Ectodermal cell (in vitro differentiated cells): Measurements from ENCODE around the gene ARSB.

Source experiments
- H3K27ac ChIP-seq: 2 replicates; pipeline ENCODE4 v1.7.0; 2013; ENCODE audit warnings: mild to moderate bottlenecking, low read depth, low read length; ENCODE audit not compliant: insufficient read depth, poor library complexity, severe bottlenecking
- H3K27me3 ChIP-seq: 2 replicates; pipeline ENCODE4 v1.7.0; 2013; ENCODE audit warnings: mild to moderate bottlenecking, low read length; ENCODE audit not compliant: insufficient read depth, control insufficient read depth, poor library complexity, severe bottlenecking
- H3K36me3 ChIP-seq: one replicate; pipeline ENCODE4 v1.7.0; 2013; ENCODE audit warnings: low read length; ENCODE audit not compliant: control insufficient read depth, insufficient read depth
- H3K4me1 ChIP-seq: one replicate; pipeline ENCODE4 v1.7.0; 2013; ENCODE audit warnings: low read length; ENCODE audit not compliant: control insufficient read depth, insufficient read depth
- H3K4me3 ChIP-seq: 2 replicates; pipeline ENCODE4 v1.7.0; 2013; ENCODE audit warnings: low read depth, low read length, control low read depth; ENCODE audit not compliant: insufficient read depth
- H3K9me3 ChIP-seq: 2 replicates; pipeline ENCODE4 v1.7.0; 2013; ENCODE audit warnings: mild to moderate bottlenecking, low read length, moderate library complexity; ENCODE audit not compliant: control insufficient read depth
- WGBS, 2 experiments: methylation state at CpG; one replicate each; pipeline ENCODE4 v1.1.7; 2013; ENCODE audit warnings: missing lambda C conversion rate in 2 of 2; 5-methylcytosine and 5-hydroxymethylcytosine counted together

ARSB gene

DNA sequence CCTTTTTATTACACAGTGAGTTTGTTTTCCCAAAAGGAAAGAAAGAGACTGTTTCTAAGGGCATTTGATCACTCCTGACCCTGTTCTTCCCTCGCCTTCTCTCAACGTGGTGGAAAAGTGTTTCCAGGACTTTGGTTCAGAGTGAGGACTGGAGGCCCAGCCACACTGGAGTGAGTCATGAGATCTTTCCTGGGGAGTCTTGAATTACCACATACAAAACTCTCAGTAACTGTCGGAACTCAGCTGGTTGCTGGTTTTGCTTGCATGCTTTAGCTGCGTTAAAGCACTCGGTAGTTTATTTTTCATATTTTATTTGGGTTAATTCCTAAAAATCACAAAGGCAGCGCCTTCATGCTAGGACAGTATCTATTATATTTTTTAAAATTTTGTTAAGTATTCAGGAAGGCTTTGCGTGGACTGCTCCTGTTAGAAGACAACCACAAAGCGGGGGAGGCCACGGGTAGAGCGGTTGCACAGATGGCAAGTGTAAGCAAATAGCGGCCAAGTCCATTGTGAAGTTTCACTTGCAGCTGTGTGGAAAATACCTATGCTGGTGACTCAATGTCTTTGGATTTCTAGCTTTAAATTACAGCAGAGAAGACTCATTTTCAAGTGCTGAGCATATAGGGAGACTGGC is 77.7 kb downstream of the ARSB start:
- Histone ChIP-seq H3K4me1 (peaks cover 13% of the 10 kb centered on the region), H3K27ac (no peak overlapping the region), H3K27me3 (no peaks in the 10 kb centered on the region), H3K9me3 (no peaks in the 10 kb centered on the region), H3K36me3 (no peaks in the 10 kb centered on the region), H3K4me3 (no peak overlapping the region)
- 78 to 83% methylated on average over 11 of the region's 11 CpGs for WGBS, 2 experiments

DNA sequence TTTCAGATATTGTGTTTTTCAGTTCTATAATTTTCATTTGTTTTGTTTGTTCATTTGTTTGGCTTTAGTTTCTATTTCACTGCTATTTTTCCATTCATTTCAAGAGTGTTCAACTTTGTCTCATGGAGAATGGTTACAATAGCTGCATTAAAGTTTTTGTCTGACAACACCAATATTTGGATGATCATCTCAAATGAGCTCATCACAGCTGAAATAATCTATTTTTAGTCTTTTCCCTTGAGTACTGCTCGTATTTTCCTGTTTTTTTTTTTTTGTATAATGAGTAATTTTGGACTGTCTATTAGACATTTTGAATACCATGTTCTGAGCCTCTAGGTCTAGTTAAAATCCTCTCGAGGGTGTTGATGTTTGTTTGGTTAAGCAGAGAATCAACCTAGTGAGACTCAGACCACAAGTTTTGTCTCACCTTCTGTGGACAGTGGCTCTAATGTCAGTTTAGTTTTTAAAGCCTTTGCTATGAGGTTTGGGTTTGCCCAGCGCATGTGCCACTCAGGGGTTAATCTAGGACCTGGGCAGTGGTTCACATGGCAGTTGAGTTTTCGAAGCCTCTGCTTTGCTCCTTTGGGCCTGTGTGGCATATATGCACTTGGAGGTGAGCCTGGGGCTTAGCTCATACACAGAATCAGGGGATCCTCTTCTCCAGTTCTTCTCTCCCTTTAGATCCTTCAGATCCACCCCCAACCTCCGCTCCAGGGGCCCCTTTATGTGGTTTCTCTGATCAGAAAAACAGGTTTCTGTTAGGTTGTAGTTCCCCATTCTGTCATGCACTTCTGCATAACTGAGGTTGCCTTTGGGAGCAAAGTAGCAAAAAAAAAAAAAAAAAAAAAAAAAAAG is 79.8 kb downstream of the ARSB start:
- H3K27me3 ChIP-seq = no peaks in the 10 kb centered on the region
- H3K27ac ChIP-seq = no peak overlapping the region
- H3K4me3 ChIP-seq = no peak overlapping the region
- H3K4me1 ChIP-seq = peaks cover 16% of the 10 kb centered on the region
- H3K36me3 ChIP-seq = no peaks in the 10 kb centered on the region
- 82 to 91% methylated on average over 5 of the region's 5 CpGs for WGBS, 2 experiments
- H3K9me3 ChIP-seq = no peaks in the 10 kb centered on the region

DNA sequence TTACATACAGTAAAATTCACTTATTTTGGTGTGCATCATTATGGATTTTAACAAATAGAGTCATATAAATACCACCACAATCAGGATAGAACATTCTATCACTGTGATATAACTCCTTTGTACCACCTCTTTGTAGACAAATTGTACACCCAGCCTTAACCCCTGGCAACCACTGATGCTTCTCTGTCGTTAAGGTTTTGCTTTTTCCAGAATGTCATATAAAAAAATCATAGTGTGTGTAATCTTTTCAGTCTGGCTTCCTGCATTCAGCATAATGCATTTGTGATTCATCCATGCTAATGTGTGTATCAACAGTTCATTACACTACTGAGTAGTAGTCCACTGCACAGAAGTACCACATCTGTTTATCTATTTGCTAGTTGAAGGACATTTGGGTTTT is 81.2 kb downstream of the ARSB start:
- Histone ChIP-seq H3K4me3 (no peak overlapping the region), H3K27me3 (no peaks in the 10 kb centered on the region), H3K4me1 (peaks cover 19% of the 10 kb centered on the region), H3K9me3 (no peaks in the 10 kb centered on the region), H3K36me3 (no peaks in the 10 kb centered on the region), H3K27ac (no peak overlapping the region)
- WGBS, 2 experiments = 100% methylated on average over 1 of the region's 1 CpG

DNA sequence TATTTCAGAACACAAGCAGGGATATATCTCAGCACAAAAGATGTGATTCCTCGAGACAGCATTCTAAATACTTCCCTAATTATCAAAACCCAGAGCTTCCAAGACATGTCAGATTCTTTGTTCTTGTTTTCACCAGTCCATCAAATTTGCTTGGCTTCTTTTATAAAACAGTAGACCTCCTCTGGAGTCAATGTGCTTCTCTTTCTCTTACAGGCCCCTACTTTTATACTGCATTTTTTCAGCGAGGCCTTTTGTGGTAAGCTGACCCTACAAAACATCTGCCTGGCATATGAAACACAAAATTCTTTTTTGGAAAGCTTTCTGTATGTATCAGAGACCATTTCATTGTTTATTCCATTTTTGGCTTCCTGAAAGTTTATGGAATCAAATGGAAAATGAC is 81.8 kb downstream of the ARSB start:
- Histone ChIP-seq H3K27me3 (no peaks in the 10 kb centered on the region), H3K4me3 (no peak overlapping the region), H3K9me3 (no peaks in the 10 kb centered on the region), H3K4me1 (peaks cover 13% of the 10 kb centered on the region), H3K36me3 (no peaks in the 10 kb centered on the region), H3K27ac (no peak overlapping the region)
- WGBS, 2 experiments = 44 to 61% methylated on average over 2 of the region's 2 CpGs

DNA sequence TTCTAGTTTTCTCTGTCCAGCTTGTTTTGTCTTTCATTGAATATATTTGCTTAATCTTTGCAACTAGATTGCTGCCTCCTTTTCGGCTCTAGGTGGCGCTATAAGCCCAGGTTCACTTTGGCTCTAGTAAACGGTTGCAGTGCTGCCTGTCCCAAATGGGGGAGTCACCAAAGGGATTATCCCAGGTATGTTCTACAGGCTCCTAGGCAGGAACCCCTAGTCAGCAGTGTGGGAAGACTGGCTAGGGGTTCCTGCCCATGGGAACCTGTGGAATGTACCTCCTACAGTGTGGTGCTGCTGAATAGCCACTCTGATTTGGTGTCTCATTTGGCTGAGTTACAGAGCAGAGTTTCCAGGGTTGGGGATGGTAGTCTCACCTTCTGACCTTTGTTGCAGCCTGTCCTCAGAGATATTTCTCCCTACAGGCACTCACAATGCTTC is 85.2 kb downstream of the ARSB start:
- Histone ChIP-seq H3K9me3 (no peaks in the 10 kb centered on the region), H3K36me3 (no peaks in the 10 kb centered on the region), H3K4me1 (peaks cover 6% of the 10 kb centered on the region), H3K27me3 (no peaks in the 10 kb centered on the region), H3K4me3 (no peak overlapping the region), H3K27ac (no peak overlapping the region)
- WGBS, 2 experiments = 4 to 7% methylated on average over 3 of the region's 3 CpGs

DNA sequence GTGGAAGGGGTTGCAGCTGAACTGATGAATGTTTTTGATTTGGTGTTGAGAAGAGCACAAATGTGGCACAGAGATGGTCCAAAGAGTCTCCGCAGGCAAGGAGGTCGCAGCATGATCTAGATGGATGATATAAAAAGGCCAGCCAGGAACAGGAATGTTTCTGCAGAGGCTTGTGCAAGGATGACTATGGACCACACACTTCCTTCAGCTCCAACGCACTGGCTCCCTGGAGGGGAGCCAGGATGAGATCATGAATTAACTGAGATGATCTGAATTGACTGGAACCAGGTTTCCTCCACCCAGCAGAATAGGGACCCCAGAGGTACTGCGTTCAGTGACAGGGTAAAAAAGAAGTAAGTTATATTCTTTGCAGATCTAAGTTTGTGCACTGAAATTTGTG is 89.0 kb downstream of the ARSB start:
- Histone ChIP-seq H3K4me1 (peaks cover 6% of the 10 kb centered on the region), H3K27me3 (no peaks in the 10 kb centered on the region), H3K4me3 (no peak overlapping the region), H3K9me3 (no peaks in the 10 kb centered on the region), H3K27ac (no peak overlapping the region), H3K36me3 (no peaks in the 10 kb centered on the region)
- WGBS, 2 experiments = 91 to 93% methylated on average over 4 of the region's 4 CpGs

DNA sequence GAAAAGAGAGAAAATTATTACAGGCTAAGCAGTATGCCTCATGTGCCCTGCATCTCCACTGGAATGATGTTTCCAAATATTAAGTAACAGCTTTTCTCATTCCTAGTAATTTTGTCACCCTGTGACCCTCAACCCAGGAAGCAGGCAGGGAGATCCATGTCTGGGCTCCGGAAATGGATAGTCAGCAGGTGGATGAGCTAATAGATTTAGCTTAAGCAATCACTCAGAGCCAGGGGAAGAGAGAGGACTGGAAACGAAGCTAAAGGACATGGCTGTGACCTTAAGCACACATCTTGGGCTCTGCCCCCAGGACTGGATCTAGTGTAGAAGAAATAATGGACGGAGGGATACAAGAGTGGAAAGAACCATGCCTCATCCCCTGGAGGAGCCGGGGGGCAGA is 89.5 kb downstream of the ARSB start:
- Histone ChIP-seq H3K4me1 (peaks cover 6% of the 10 kb centered on the region), H3K9me3 (no peaks in the 10 kb centered on the region), H3K27ac (no peak overlapping the region), H3K36me3 (no peaks in the 10 kb centered on the region), H3K27me3 (no peaks in the 10 kb centered on the region), H3K4me3 (no peak overlapping the region)
- WGBS, 2 experiments = 91% methylated on average over 4 of the region's 4 CpGs

DNA sequence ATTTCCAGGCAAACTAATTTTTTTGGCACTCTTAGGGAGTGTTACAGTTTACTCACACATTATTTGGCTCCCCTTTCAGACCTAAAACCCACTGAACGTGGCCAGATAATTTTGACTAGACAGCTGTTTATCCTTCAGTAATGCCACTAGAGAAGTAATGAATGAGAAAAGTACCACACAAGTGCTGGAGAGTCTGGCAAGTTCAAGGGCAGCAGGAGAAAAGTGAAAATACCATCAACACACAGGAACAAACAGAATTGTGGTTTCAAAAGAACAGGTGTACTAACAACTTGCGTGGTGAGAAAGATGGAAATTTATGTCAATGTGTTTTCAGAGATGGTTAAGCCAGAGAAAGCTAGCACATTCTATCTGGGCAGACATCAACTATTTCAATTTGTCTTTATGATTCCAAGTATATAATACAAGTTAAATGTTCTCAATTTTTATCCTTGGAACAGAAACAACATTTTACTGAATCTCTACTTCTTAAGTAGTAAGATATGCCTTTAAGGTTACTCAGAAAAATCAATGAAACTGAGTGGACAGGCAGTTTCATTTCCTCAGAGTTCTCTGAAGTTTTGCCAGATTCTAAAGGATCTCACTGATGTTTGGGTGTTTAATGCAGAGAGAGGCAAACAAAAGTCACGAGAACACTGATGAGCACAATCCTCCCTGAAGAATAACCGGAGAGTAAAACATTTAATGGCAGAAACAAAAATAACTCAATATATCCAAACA is 91.0 kb downstream of the ARSB start:
- Histone ChIP-seq H3K4me3 (no peak overlapping the region), H3K27me3 (no peaks in the 10 kb centered on the region), H3K27ac (no peak overlapping the region), H3K9me3 (no peaks in the 10 kb centered on the region), H3K4me1 (no peaks in the 10 kb centered on the region), H3K36me3 (no peaks in the 10 kb centered on the region)
- WGBS, 2 experiments = 94 to 96% methylated on average over 4 of the region's 4 CpGs

DNA sequence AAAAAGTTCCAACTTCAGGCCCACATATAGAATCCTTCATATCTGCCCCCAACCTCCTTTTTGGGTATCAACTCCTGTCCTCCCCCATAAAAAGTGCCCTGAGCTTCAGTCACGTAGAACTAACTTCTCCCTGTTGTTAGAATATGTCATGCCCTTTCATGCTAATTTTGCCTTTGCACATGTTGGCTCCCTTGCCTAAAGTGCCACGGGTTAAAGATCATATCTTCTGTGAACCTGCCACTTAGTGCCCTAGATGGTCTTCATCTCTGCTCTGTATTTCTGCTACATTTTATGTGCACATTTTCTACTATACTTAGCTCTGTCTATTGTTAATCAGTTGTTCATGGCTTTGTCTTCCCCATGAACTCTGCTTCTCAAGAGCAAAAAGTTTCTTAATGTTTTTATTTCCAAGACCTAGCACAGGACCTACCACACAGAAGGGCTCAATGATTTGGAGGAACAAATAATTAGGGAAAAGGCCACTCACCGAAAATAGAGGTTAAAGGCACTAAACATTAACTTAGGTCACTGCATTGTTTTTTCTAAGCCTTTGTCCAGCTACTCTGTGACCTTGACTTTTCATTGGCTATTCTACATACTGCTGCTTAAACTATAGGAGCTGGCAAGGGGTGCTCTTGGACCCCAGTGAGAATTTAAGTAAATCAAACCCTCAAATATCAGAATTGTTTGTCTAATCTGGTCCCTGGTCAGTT is 94.3 kb downstream of the ARSB start:
- H3K27ac ChIP-seq = no peak overlapping the region
- H3K27me3 ChIP-seq = no peaks in the 10 kb centered on the region
- no peaks in the 10 kb centered on the region for H3K9me3 ChIP-seq
- WGBS, 2 experiments = 94 to 97% methylated on average over 3 of the region's 3 CpGs
- no peaks in the 10 kb centered on the region for H3K36me3 ChIP-seq
- H3K4me1 ChIP-seq = no peaks in the 10 kb centered on the region
- no peak overlapping the region for H3K4me3 ChIP-seq
